Measurements from ENCODE around the gene C2orf68.

C2orf68 gene

GRCh38 chr2:85578243-85579180 lies 33.4 kb downstream of the C2orf68 start:
- no peak for DNase-seq (ENCODE audit: low read depth)
- H3K4me3 ChIP-seq (ENCODE audit: low read depth, low read length) = no peak overlapping the region
- TF ChIP-seq CTCF (conservative IDR thresholded peaks at IDR 0.05; ENCODE audit: low read depth, low read length) = no peak

GRCh38 chr2:85577386-85578242 lies 34.3 kb downstream of the C2orf68 start, which contains the start of gene VAMP8:
TSS of gene VAMP8 (plus strand) at chr2:85577586. CDS start at chr2:85577647, 61 bp downstream.
- DNase-seq (ENCODE audit: low read depth) = no peak
- TF ChIP-seq CTCF (conservative IDR thresholded peaks at IDR 0.05; ENCODE audit: low read depth, low read length) = no peak
- H3K4me3 ChIP-seq (ENCODE audit: low read depth, low read length) = no peak within 1 kb of the TSS

- H3K4me3 ChIP-seq (ENCODE audit: low read depth, low read length) = no peak overlapping the region
Observed at GRCh38 chr2:85577063-85577385, 34.8 kb downstream of the C2orf68 start.

GRCh38 chr2:85575739-85576138 lies 36.1 kb downstream of the C2orf68 start:
- DNase-seq (ENCODE audit: low read depth) = no peak
- no peak overlapping the region for H3K4me3 ChIP-seq (ENCODE audit: low read depth, low read length)
- TF ChIP-seq CTCF (conservative IDR thresholded peaks at IDR 0.05; ENCODE audit: low read depth, low read length) = no peak

More at GRCh38 chr2:85577063-85577385, 34.8 kb downstream of the C2orf68 start:
- no peak for TF ChIP-seq CTCF (conservative IDR thresholded peaks at IDR 0.05; ENCODE audit: low read depth, low read length)
- no peak for DNase-seq (ENCODE audit: low read depth)

- no peak for TF ChIP-seq CTCF (conservative IDR thresholded peaks at IDR 0.05; ENCODE audit: low read depth, low read length)
- H3K4me3 ChIP-seq (ENCODE audit: low read depth, low read length) = no peak overlapping the region
- DNase-seq (ENCODE audit: low read depth) = no peak
Observed at GRCh38 chr2:85566265-85566664, 45.6 kb downstream of the C2orf68 start.

- no peak overlapping the region for H3K4me3 ChIP-seq (ENCODE audit: low read depth, low read length)
- no peak for DNase-seq (ENCODE audit: low read depth)
- TF ChIP-seq CTCF (conservative IDR thresholded peaks at IDR 0.05; ENCODE audit: low read depth, low read length) = no peak
Observed at GRCh38 chr2:85564144-85564563, 47.7 kb downstream of the C2orf68 start.
